Lung (tissue), 12 donors: ENCODE data around the gene RPL21. TPM values are rescaled to one million over a fixed set of nuclear protein-coding genes. Genes with fewer than 3 reads are reported as not detected.

ENCODE experiments used
- ATAC-seq: fragments of 200-7000 bp; cut with Tn5 transposase; one replicate; pipeline ENCODE4 v1.9.1; 2020; ENCODE audit warnings: moderate number of reproducible peaks; ENCODE audit not compliant: insufficient read depth, low FRiP score
- DNase-seq, 3 donors: peaks; one replicate each; pipeline ENCODE4 v3.0.0-alpha.2; 2013 to 2017
- H3K27ac ChIP-seq, 2 donors: one replicate each; pipeline ENCODE4 v1.5.1; 2013; ENCODE audit warnings: mild to moderate bottlenecking in 2 of 2, moderate library complexity in 2 of 2, control low read depth in 1 of 2, inconsistent platforms in 1 of 2, low read depth in 1 of 2, low read length in 1 of 2
- H3K27me3 ChIP-seq, 3 donors: one replicate each; pipeline ENCODE4 v1.5.1; 2013; ENCODE audit warnings: low read length in 2 of 3; ENCODE audit not compliant: control insufficient read depth in 3 of 3, insufficient read depth in 3 of 3
- H3K36me3 ChIP-seq, 4 donors: one replicate each; pipeline ENCODE4 v1.5.1; 2013; ENCODE audit warnings: low read length in 4 of 4, mild to moderate bottlenecking in 1 of 4, moderate library complexity in 1 of 4; ENCODE audit not compliant: control insufficient read depth in 4 of 4, insufficient read depth in 4 of 4
- H3K4me1 ChIP-seq, 5 donors: one replicate each; pipeline ENCODE4 v1.5.1; 2013; ENCODE audit warnings: low read length in 5 of 5, mild to moderate bottlenecking in 2 of 5, moderate library complexity in 1 of 5; ENCODE audit not compliant: control insufficient read depth in 5 of 5, insufficient read depth in 5 of 5
- H3K4me3 ChIP-seq: one replicate; pipeline ENCODE4 v1.5.1; 2013; ENCODE audit warnings: mild to moderate bottlenecking, control low read depth, moderate library complexity
- H3K9ac ChIP-seq, 2 donors: one replicate each; pipeline ENCODE4 v1.5.1; 2013; ENCODE audit warnings: low read length in 2 of 2, control low read depth in 1 of 2; ENCODE audit not compliant: insufficient read depth in 1 of 2
- H3K9me3 ChIP-seq, 4 donors: one replicate each; pipeline ENCODE4 v1.5.1; 2013; ENCODE audit warnings: low read length in 3 of 4, mild to moderate bottlenecking in 1 of 4, moderate library complexity in 1 of 4; ENCODE audit not compliant: control insufficient read depth in 4 of 4, insufficient read depth in 3 of 4
- CTCF ChIP-seq: IDR thresholded peaks from 2 replicates; pipeline ENCODE4 v1.5.1; 2012; ENCODE audit warnings: mild to moderate bottlenecking; ENCODE audit errors: control extremely low read depth, extremely low read depth
- WGBS, 2 donors: extraction: QIAGEN DNeasy Blood & Tissue Kit; methylation state at CpG; one replicate each; pipeline ENCODE4 v1.1.7; 2013; 5-methylcytosine and 5-hydroxymethylcytosine counted together
- polyA plus RNA-seq, 2 donors: library from polyadenylated mRNA; stranded (reverse); fragments of 200-250 nt; gene quantifications; one replicate each; pipeline ENCODE4 v1.2.1, GENCODE V29; 2013
- total RNA-seq, 2 donors: library from RNA; depleted of rRNA in 1 of 2; stranded (reverse); fragments of >200 nt in 1 of 2; gene quantifications; one replicate each; pipeline ENCODE4 v1.2.1, GENCODE V29; 2014 to 2021
- donor health status: control.
- donor health status: control.
- donor health status: Bipolar disorder and iron deficiency.
- donor health status: healthy.
- donor health status: DM: yes; HTN: yes; CAD: no.

RPL21 gene
- total and polyA plus RNA-seq, 4 donors = 796 to 1,951 (median 915) TPM

- no peak for DNase-seq
- Histone ChIP-seq H3K9me3 (no peaks in the 10 kb centered on the region), H3K9ac (no peak overlapping the region), H3K36me3 (no peaks in the 10 kb centered on the region), H3K27me3 (peaks cover 0 to 2% (median 0%) of the 10 kb centered on the region in 3 donors), H3K27ac (no peak overlapping the region), H3K4me1 (peaks cover 0 to 12% (median 4%) of the 10 kb centered on the region in 5 donors), H3K4me3 (no peak overlapping the region)
- 58 to 61% methylated on average over 5 of the region's 5 CpGs for WGBS, 2 donors
- no peak for ATAC-seq
- no peak for TF ChIP-seq CTCF
Measured at GRCh38 chr13:27280009-27280656, 28.8 kb downstream of the RPL21 start.

GRCh38 chr13:27280841-27281240 is 29.5 kb downstream of the RPL21 start:
- 84 to 86% methylated on average over 4 of the region's 4 CpGs for WGBS, 2 donors
- DNase-seq = no peak
- Histone ChIP-seq H3K4me3 (no peak overlapping the region), H3K9ac (no peak overlapping the region), H3K36me3 (no peaks in the 10 kb centered on the region), H3K4me1 (peaks cover 0 to 12% (median 3%) of the 10 kb centered on the region in 5 donors), H3K27me3 (no peaks in the 10 kb centered on the region), H3K9me3 (no peaks in the 10 kb centered on the region), H3K27ac (no peak overlapping the region)
- no peak for TF ChIP-seq CTCF
- ATAC-seq = no peak

GRCh38 chr13:27281420-27281819 is 30.1 kb downstream of the RPL21 start:
- Histone ChIP-seq H3K4me1 (peaks cover 0 to 7% (median under 1%) of the 10 kb centered on the region in 5 donors), H3K27ac (no peak overlapping the region), H3K4me3 (no peak overlapping the region), H3K9me3 (no peaks in the 10 kb centered on the region), H3K36me3 (no peaks in the 10 kb centered on the region), H3K9ac (no peak overlapping the region), H3K27me3 (no peaks in the 10 kb centered on the region)
- DNase-seq (no peak), ATAC-seq (no peak)
- WGBS, 2 donors = 72 to 95% methylated on average over 1 of the region's 1 CpG
- no peak for TF ChIP-seq CTCF
